ENCODE data around the gene LDLRAD4.

GRCh38 chr18:13337369-13337768 is 118.8 kb downstream of the LDLRAD4 start:
- TF ChIP-seq GATA2 (IDR thresholded peaks at IDR 0.05; ENCODE audit: low read depth, low read length): no peak
- no peak for TF ChIP-seq GATA3 (IDR thresholded peaks at IDR 0.05; ENCODE audit: low read depth, low read length)
